ENCODE data around the gene DLD.

Gene DLD

GRCh38 chr7:107874605-107875446 is 16.2 kb upstream of the DLD start:
- peak; percentile 15 for DNase-seq (ENCODE audit: low read depth)
- H3K4me3 ChIP-seq (ENCODE audit: low read length) = no peak overlapping the region
- TF ChIP-seq CTCF (conservative IDR thresholded peaks at IDR 0.05; ENCODE audit: low read depth, low read length) = peak; percentile 78

GRCh38 chr7:107876916-107877315 is 14.1 kb upstream of the DLD start:
- no peak overlapping the region for H3K4me3 ChIP-seq (ENCODE audit: low read length)
- no peak for TF ChIP-seq CTCF (conservative IDR thresholded peaks at IDR 0.05; ENCODE audit: low read depth, low read length)
- DNase-seq (ENCODE audit: low read depth) = no peak

DNA sequence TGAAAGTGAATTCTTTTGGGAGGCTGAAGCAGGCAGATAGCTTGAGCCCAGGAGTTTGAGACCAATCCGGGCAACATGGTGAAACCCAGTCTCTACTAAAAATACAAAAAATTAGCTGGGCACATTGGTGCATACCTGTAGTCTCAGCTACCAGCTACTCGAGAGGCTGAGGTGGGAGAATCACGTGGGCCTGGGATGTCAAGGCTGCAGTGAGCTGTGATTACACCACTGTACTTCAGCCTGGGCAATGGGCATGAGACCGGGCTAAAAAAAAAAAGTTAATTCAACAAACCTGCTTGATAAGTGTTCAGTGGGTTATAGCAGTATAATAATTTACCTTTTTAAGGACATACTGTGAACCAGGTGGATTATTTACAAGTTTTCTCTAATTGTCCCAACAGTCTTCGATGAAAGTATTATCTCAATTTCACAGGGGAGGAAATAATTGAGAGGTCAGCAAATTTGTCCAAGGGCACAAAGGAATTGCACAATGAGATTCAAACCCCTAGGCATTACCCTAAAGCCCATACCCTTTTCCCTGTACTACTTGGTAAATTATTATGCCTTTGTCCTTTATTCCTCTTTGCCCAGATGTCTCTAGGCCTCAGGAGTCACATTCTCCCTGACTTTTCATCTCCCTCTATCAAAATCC is 13.1 kb upstream of the DLD start:
- TF ChIP-seq CTCF (conservative IDR thresholded peaks at IDR 0.05; ENCODE audit: low read depth, low read length) = no peak
- H3K4me3 ChIP-seq (ENCODE audit: low read length) = no peak overlapping the region
- no peak for DNase-seq (ENCODE audit: low read depth)

GRCh38 chr7:107878636-107879035 is 12.3 kb upstream of the DLD start:
- H3K4me3 ChIP-seq (ENCODE audit: low read length) = no peak overlapping the region
- TF ChIP-seq CTCF (conservative IDR thresholded peaks at IDR 0.05; ENCODE audit: low read depth, low read length) = no peak
- no peak for DNase-seq (ENCODE audit: low read depth)

DNA sequence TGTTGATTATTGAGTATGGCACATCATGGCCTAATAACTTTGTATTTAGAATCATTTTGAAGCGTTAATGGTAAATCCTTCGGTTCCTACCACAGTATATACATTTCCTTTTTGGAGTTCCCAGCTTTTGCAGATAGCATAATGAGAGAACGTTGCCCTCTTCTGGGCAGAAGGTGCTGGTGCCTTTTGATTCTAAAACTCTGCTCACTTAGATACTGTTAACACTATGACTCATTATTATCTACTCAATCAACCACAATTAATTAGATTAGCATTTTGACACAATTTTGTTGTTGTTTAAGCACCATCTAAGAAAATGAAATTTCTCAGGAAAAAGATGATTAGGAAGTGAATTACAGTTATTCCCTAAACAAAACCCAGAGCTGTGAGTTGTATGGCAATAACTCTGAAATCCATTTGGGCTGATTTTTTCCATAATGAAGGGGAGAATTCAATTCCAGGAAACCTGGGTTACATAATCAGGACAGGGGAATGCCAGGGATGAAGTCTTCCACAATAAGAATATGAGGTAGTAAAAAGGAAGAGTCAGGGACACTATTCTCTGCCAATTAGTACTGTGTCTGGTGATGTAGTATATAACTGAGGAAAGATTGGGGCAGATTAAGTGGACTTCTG is 11.5 kb upstream of the DLD start:
- TF ChIP-seq CTCF (conservative IDR thresholded peaks at IDR 0.05; ENCODE audit: low read depth, low read length) = peak; percentile 86
- DNase-seq (ENCODE audit: low read depth) = peak; percentile 60
- no peak overlapping the region for H3K4me3 ChIP-seq (ENCODE audit: low read length)

- DNase-seq (ENCODE audit: low read depth) = no peak
- no peak for TF ChIP-seq CTCF (conservative IDR thresholded peaks at IDR 0.05; ENCODE audit: low read depth, low read length)
- H3K4me3 ChIP-seq (ENCODE audit: low read length) = no peak overlapping the region
Observed at GRCh38 chr7:107882766-107883165, 8.2 kb upstream of the DLD start.
